Uterus (tissue), 2 donors: Measurements from ENCODE around the gene TAC3.
"Not testable (repeated sequence)": the region's sequence is repeated elsewhere in the genome, so short reads cannot be mapped to it uniquely, and the experiment has no call there.

Source experiments
- CTCF ChIP-seq, 4 experiments: fragments of 200-600 bp in 2 of 4; fragments of 450-650 bp in 2 of 4; sonication (generic) in 2 of 4; IDR thresholded peaks; one replicate each; pipeline ENCODE4 v1.5.1; 2016 to 2019; ENCODE audit warnings: antibody characterized with exemption in 4 of 4, mild to moderate bottlenecking in 2 of 4, moderate library complexity in 1 of 4
- POLR2A ChIP-seq, 2 donors: fragments of 450-650 bp; IDR thresholded peaks; one replicate each; pipeline ENCODE4 v1.6.1; 2016; ENCODE audit warnings: antibody characterized with exemption in 2 of 2, mild to moderate bottlenecking in 1 of 2, moderate library complexity in 1 of 2

GRCh38 chr12:56963557-56963956 is 52.8 kb downstream of the TAC3 start:
- not testable (repeated sequence) for TF ChIP-seq CTCF, POLR2A (IDR thresholded peaks at IDR 0.05)
